Neural cell (in vitro differentiated cells): ENCODE measurements around the gene ASPHD1.

Experiments
- CTCF ChIP-seq: fragments of 450-650 bp; IDR thresholded peaks from 2 replicates; pipeline ENCODE4 v1.5.1; 2014; ENCODE audit warnings: antibody characterized with exemption, mild to moderate bottlenecking, moderate library complexity; ENCODE audit not compliant: poor library complexity, severe bottlenecking
- EP300 ChIP-seq: fragments of 450-650 bp; conservative IDR thresholded peaks from 2 replicates; pipeline ENCODE4 v1.6.1; 2014; ENCODE audit warnings: antibody characterized with exemption, mild to moderate bottlenecking, moderate library complexity; ENCODE audit not compliant: poor library complexity, severe bottlenecking
- EZH2 ChIP-seq: fragments of 200-600, 300-800 bp; shearing (Covaris generic), sonication (generic); IDR thresholded peaks from 2 replicates; pipeline ENCODE4 v1.6.1; 2014; ENCODE audit warnings: antibody characterized with exemption, low read length, borderline replicate concordance, mild to moderate bottlenecking; ENCODE audit not compliant: insufficient read depth, poor library complexity, severe bottlenecking
- POLR2AphosphoS5 ChIP-seq: IDR thresholded peaks from 2 replicates; pipeline ENCODE4 v1.6.1; 2012
- TAF1 ChIP-seq: IDR thresholded peaks from 2 replicates; pipeline ENCODE4 v1.6.1; 2012; ENCODE audit warnings: low read depth

- TF ChIP-seq TAF1, result no peak
- no peak for TF ChIP-seq CTCF
- no peak for TF ChIP-seq POLR2AphosphoS5
- no peak for TF ChIP-seq EZH2
- no peak for TF ChIP-seq EP300
Measured at GRCh38 chr16:29891525-29892457, 8.5 kb upstream of the ASPHD1 start.
